Mucosa of descending colon (tissue), 3 donors: ENCODE data around the gene SPHK2. TPM values are rescaled to one million over a fixed set of nuclear protein-coding genes. Genes with fewer than 3 reads are reported as not detected.
A peak's percentile ranks its signal among the peaks of the same experiment; 100 is the strongest.
"Not testable (repeated sequence)": the region's sequence is repeated elsewhere in the genome, so short reads cannot be mapped to it uniquely, and the experiment has no call there.

Experiments used
- ATAC-seq: fragments of 200-7000 bp; cut with Tn5 transposase; one replicate; pipeline ENCODE4 v1.9.1; 2020; ENCODE audit warnings: mild to moderate bottlenecking, moderate library complexity
- DNase-seq, 3 donors: peaks; one replicate each; pipeline ENCODE4 v3.0.0-alpha.2; 2020
- H3K36me3 ChIP-seq: fragments of 200-600 bp; one replicate; pipeline ENCODE4 v1.8.0; 2021; ENCODE audit warnings: low read depth, mild to moderate bottlenecking
- H3K4me1 ChIP-seq: fragments of 200-600 bp; one replicate; pipeline ENCODE4 v1.8.0; 2021; ENCODE audit warnings: low read depth, mild to moderate bottlenecking
- H3K4me3 ChIP-seq: fragments of 200-600 bp; one replicate; pipeline ENCODE4 v1.8.0; 2021; ENCODE audit warnings: mild to moderate bottlenecking
- H3K9me3 ChIP-seq: fragments of 200-600 bp; one replicate; pipeline ENCODE4 v1.8.0; 2021; ENCODE audit warnings: mild to moderate bottlenecking
- CTCF ChIP-seq: fragments of 200-600 bp; IDR thresholded peaks from one replicate; pipeline ENCODE4 v1.8.0; 2022; ENCODE audit warnings: antibody characterized with exemption, mild to moderate bottlenecking
- intact Hi-C, 2 donors: fragments of 100-400 bp; cut with DNase I in 1 of 2; cut with micrococcal nuclease in 1 of 2; formaldehyde crosslinking; loops; one replicate each; pipeline versions ENCODE4 v1.11.0 to v1.11.1; 2022; cut with DNase I, micrococcal nuclease
- total RNA-seq, 3 donors: library from RNA; stranded (reverse); fragmentation: NEBNext Ultra II Directional in 2 of 3; extraction: Animal tissue kit (Norgen Biotek cat#: 25700) in 2 of 3; gene quantifications; one replicate each; pipeline versions ENCODE4 v1.2.1 to v1.2.4, GENCODE V29; 2021 to 2023
- donor health status: DM: no; HTN: no; CAD: no; lungs with moderate emphysema.
- donor health status: DM: no; HTN: no; CAD: no.
- donor health status: DM: no; HTN: yes; CAD: no.

Gene SPHK2
- total RNA-seq, 3 donors from 2014 or later, result 37.9 to 54.8 (median 50.2) TPM

- intact Hi-C loops, result no loop called here
- no peaks in the 10 kb centered on the region for H3K36me3 ChIP-seq
- DNase-seq (no peak), ATAC-seq (no peak)
- no peaks in the 10 kb centered on the region for H3K9me3 ChIP-seq
- H3K4me3 ChIP-seq, result no peak overlapping the region
- TF ChIP-seq CTCF, result no peak
- H3K4me1 ChIP-seq, result peaks cover 3% of the 10 kb centered on the region
Measured at GRCh38 chr19:48651683-48652048, 32.4 kb downstream of the SPHK2 start.

DNA sequence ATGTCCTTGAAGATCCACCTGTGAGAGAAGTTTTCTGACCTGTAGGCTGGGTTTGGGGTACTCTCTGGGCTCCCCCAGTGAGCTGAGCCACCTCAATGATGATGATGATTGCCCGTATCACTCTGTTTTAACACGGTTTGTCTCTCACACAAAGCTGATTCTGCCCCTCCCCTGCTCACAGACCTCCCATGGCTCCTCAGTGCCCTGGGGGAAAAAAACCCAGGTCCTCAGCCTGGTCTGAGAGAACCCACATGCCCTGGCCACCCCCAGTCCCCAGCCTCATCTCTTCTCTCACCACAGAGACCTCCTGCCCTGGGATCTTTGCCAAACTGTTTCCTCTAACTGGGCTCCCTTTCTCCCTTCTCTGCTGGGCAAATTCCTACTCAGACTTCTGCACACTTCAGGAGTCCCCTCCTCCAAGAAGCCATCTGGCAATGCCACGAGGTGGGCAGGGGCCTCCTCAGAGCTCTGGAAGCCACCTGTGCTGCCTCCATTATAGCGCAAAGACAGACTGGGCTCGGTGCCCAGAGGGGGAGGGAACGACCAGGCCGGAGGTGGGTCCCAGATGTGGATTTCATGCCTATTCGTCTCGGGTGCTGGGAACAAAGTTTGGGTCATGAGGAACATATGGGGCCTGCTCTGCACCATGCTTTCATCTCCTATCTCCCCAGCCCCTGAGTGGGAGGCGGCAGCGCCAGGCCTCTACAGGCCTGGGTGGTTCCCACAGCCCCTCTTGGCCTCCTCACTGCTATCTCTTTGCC, 35.2 kb downstream of the SPHK2 start:
- Histone ChIP-seq H3K4me1 (peaks cover under 1% of the 10 kb centered on the region), H3K36me3 (no peaks in the 10 kb centered on the region), H3K9me3 (no peaks in the 10 kb centered on the region), H3K4me3 (no peak overlapping the region)
- no peak for ATAC-seq
- no peak for TF ChIP-seq CTCF
- DNase-seq, result peak in 1 of 3 donors; percentile 52
- intact Hi-C loops, result no loop called here

DNA sequence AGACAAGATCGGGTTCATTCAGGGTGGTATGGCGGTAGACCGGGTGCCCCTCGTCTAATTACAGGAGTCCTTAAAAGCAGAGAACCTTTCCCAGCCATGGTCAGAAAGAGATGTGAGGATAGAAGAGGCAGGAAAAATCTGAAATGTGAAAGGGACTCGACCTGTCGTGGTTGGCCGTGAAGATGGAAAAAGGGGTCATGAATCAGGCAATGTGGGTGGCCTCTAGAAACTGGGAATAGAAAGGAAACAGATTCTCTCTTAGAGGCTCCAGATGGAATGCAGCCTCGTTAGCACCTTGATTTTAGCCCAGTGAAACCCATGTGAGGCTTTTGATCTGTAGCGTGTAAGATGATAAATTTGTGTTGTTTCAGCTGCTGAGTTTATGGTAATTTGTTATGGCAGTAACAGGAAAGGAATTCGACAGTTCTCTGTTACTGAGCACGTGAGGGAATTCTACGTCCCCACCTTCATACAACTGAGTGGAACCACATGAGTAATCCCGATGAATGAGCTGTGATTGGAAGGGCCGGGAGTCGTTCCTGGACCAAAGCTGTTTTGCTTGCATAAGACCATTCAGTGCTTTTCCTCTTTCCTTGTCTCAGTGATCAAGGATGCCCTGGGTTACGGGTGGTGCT, 37.7 kb downstream of the SPHK2 start:
- H3K36me3 ChIP-seq, result no peaks in the 10 kb centered on the region
- no peak overlapping the region for H3K4me3 ChIP-seq
- DNase-seq, result peak in 1 of 3 donors; percentile 33
- ATAC-seq, result peak; percentile 68
- TF ChIP-seq CTCF, result no peak
- intact Hi-C loops, result no loop called here
- H3K9me3 ChIP-seq, result no peaks in the 10 kb centered on the region
- no peaks in the 10 kb centered on the region for H3K4me1 ChIP-seq

DNA sequence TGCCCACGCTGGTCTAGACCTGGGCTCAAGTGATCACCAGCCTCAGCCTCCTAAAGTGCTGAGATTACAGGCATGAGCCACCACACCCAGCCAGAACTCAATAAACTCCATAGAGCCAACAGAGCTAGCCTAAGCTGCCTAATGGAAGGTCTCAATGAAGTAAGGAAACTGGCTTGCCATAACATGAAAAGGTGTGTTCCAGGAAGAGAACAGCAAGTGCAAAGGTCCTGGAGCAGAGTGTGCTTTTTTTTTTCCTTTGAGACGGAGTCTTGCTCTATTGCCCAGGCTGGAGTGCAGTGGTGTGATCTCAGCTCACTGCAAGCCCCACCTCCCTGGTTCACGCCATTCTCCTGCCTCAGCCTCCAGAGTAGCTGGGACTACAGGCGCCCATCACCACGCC, 38.5 kb downstream of the SPHK2 start:
- peak; percentile 81 for ATAC-seq
- intact Hi-C loops, H3K9me3 ChIP-seq, H3K4me1 ChIP-seq, H3K36me3 ChIP-seq, H3K4me3 ChIP-seq: not testable (repeated sequence)
- peak in 1 of 3 donors; percentile 20 for DNase-seq

- no peak for TF ChIP-seq CTCF
- Histone ChIP-seq H3K9me3 (no peaks in the 10 kb centered on the region), H3K36me3 (no peaks in the 10 kb centered on the region), H3K4me3 (no peak overlapping the region), H3K4me1 (no peaks in the 10 kb centered on the region)
- DNase-seq, result no peak
- intact Hi-C loops, result no loop called here
- no peak for ATAC-seq
Measured at GRCh38 chr19:48658483-48658882, 39.2 kb downstream of the SPHK2 start.

GRCh38 chr19:48659768-48660167, 40.5 kb downstream of the SPHK2 start:
- Histone ChIP-seq H3K4me1 (no peaks in the 10 kb centered on the region), H3K36me3 (no peaks in the 10 kb centered on the region), H3K9me3 (no peaks in the 10 kb centered on the region), H3K4me3 (no peak overlapping the region)
- intact Hi-C loops, result no loop called here
- DNase-seq (no peak), ATAC-seq (no peak)
- TF ChIP-seq CTCF, result no peak
